SK-N-SH (cell line): ENCODE data around the gene TBC1D9B. TPM values are rescaled to one million over a fixed set of nuclear protein-coding genes. Genes with fewer than 3 reads are reported as not detected.

Experiments used
- CTCF ChIA-PET: fragments of 300-600, 350-600 bp; formaldehyde crosslinking; extraction: SDS; loops from one replicate; lab custom pipeline; 2021; lab: Yijun Ruan, JAX
- POLR2A ChIA-PET: fragments of 350-600 bp; sonication (Branson Sonifier 250); formaldehyde crosslinking; extraction: SDS; loops from one replicate; lab custom pipeline; 2020; ENCODE audit warnings: antibody characterized with exemption, inconsistent platforms; lab: Yijun Ruan, JAX
- DNase-seq: peaks from one replicate; pipeline ENCODE4 v3.0.0; 2012
- H2AFZ ChIP-seq: fragments of 200-600 bp; sonication (generic); 2 replicates; pipeline ENCODE4 v1.8.1; 2016; ENCODE audit warnings: antibody characterized with exemption, mild to moderate bottlenecking, low read depth
- H3F3A ChIP-seq: fragments of 200-600 bp; sonication (generic); replicated peaks from 2 replicates; pipeline ENCODE3; 2016; ENCODE audit warnings: antibody characterized with exemption, mild to moderate bottlenecking; ENCODE audit not compliant: insufficient read depth
- H3K27ac ChIP-seq, 2 experiments: fragments of 200-500 bp in 1 of 2; fragments of 200-600 bp in 1 of 2; sonication (Bioruptor generic) in 1 of 2; sonication (generic), shearing (Covaris generic) in 1 of 2; 2 replicates each; pipeline versions ENCODE4 v1.5.1 to v1.6.1; 2014 to 2016; ENCODE audit warnings: low read depth in 2 of 2, inconsistent platforms in 1 of 2, low read length in 1 of 2, mild to moderate bottlenecking in 1 of 2, mixed read lengths in 1 of 2
- H3K27me3 ChIP-seq: fragments of 200-600 bp; sonication (generic), shearing (Covaris generic); 2 replicates; pipeline ENCODE4 v1.6.1; 2016; ENCODE audit warnings: mixed run types; ENCODE audit not compliant: insufficient read depth
- H3K36me3 ChIP-seq, 2 experiments: fragments of 200-500 bp in 1 of 2; fragments of 200-600 bp in 1 of 2; sonication (Bioruptor generic) in 1 of 2; sonication (generic) in 1 of 2; replicated peaks in 1 of 2; 2 replicates each; pipeline versions ENCODE3 to v1.5.1; 2014 to 2016; ENCODE audit warnings: low read length in 1 of 2, mild to moderate bottlenecking in 1 of 2; ENCODE audit not compliant: insufficient read depth in 2 of 2, control insufficient read depth in 1 of 2
- H3K4me1 ChIP-seq, 2 experiments: fragments of 200-500 bp in 1 of 2; fragments of 200-600 bp in 1 of 2; sonication (Bioruptor generic) in 1 of 2; sonication (generic), shearing (Covaris generic) in 1 of 2; 2 replicates each; pipeline versions ENCODE4 v1.5.1 to v1.6.1; 2014 to 2016; ENCODE audit warnings: low read depth in 1 of 2, low read length in 1 of 2, mixed run types in 1 of 2; ENCODE audit not compliant: insufficient read depth in 2 of 2, control insufficient read depth in 1 of 2
- H3K4me2 ChIP-seq: fragments of 200-600 bp; sonication (generic), shearing (Covaris generic); 2 replicates; pipeline ENCODE4 v1.6.1; 2017; ENCODE audit warnings: mixed run types
- H3K4me3 ChIP-seq, 2 experiments: fragments of 200-500 bp in 1 of 2; fragments of 200-600 bp in 1 of 2; sonication (Bioruptor generic) in 1 of 2; sonication (generic), shearing (Covaris generic) in 1 of 2; 2 replicates each; pipeline versions ENCODE4 v1.5.1 to v1.8.1; 2014 to 2016; ENCODE audit warnings: low read depth in 2 of 2, inconsistent platforms in 1 of 2, low read length in 1 of 2, mild to moderate bottlenecking in 1 of 2, mixed read lengths in 1 of 2, moderate library complexity in 1 of 2
- H3K79me2 ChIP-seq: fragments of 200-600 bp; sonication (generic); 2 replicates; pipeline ENCODE4 v1.8.1; 2017; ENCODE audit warnings: mild to moderate bottlenecking; ENCODE audit not compliant: insufficient read depth
- H3K9ac ChIP-seq: fragments of 200-600 bp; sonication (generic); 2 replicates; pipeline ENCODE4 v1.6.1; 2017; ENCODE audit warnings: mixed run types
- H3K9me2 ChIP-seq: fragments of 200-600 bp; sonication (generic); 2 replicates; pipeline ENCODE4 v1.6.1; 2017; ENCODE audit warnings: mixed run types
- H3K9me3 ChIP-seq: fragments of 200-600 bp; sonication (generic); 2 replicates; pipeline ENCODE4 v1.6.1; 2017; ENCODE audit warnings: mixed run types, mild to moderate bottlenecking, moderate library complexity
- H4K20me1 ChIP-seq: fragments of 200-600 bp; sonication (generic); 2 replicates; pipeline ENCODE4 v1.6.1; 2017; ENCODE audit warnings: mild to moderate bottlenecking, mixed run types; ENCODE audit not compliant: insufficient read depth
- CHD2 ChIP-seq: fragments of 150-350 bp; IDR thresholded peaks from 2 replicates; pipeline ENCODE4 v1.6.1; 2018; ENCODE audit warnings: low read length; ENCODE audit not compliant: partially characterized antibody
- EP300 ChIP-seq, 2 experiments: IDR thresholded peaks; 2 replicates each; pipeline versions ENCODE4 v1.4.0 to v1.6.1; 2012; ENCODE audit warnings: borderline replicate concordance in 1 of 2, low read depth in 1 of 2, low read length in 1 of 2
- IRF3 ChIP-seq: fragments of 150-350 bp; IDR thresholded peaks from 2 replicates; pipeline ENCODE4 v1.6.1; 2016; ENCODE audit warnings: mild to moderate bottlenecking, low read depth, low read length
- MXI1 ChIP-seq: IDR thresholded peaks from 2 replicates; pipeline ENCODE4 v1.6.1; 2012; ENCODE audit warnings: mild to moderate bottlenecking, low read depth, low read length, improper control_type of control experiment
- NFIC ChIP-seq: IDR thresholded peaks from 2 replicates; pipeline ENCODE4 v1.4.0; 2012; ENCODE audit warnings: borderline replicate concordance
- PBX3 ChIP-seq: IDR thresholded peaks from 2 replicates; pipeline ENCODE4; 2012
- RAD21 ChIP-seq: IDR thresholded peaks from 2 replicates; pipeline ENCODE4 v1.6.1; 2012; ENCODE audit warnings: mild to moderate bottlenecking, low read length
- RCOR1 ChIP-seq: fragments of 150-350 bp; IDR thresholded peaks from 2 replicates; pipeline ENCODE4 v1.6.1; 2017; ENCODE audit warnings: antibody characterized with exemption, low read length
- RFX5 ChIP-seq: IDR thresholded peaks from 2 replicates; pipeline ENCODE4 v1.6.1; 2012; ENCODE audit warnings: mild to moderate bottlenecking, improper control_type of control experiment, low read length
- RXRA ChIP-seq: IDR thresholded peaks from 2 replicates; pipeline ENCODE4 v1.4.0; 2012; ENCODE audit warnings: low read depth, mild to moderate bottlenecking, borderline replicate concordance
- SIN3A ChIP-seq: IDR thresholded peaks from 2 replicates; pipeline ENCODE4 v1.6.1; 2012; ENCODE audit warnings: low read depth, mild to moderate bottlenecking, low read length, moderate library complexity, borderline replicate concordance
- TAF1 ChIP-seq: IDR thresholded peaks from 2 replicates; pipeline ENCODE4 v1.6.1; 2012; ENCODE audit warnings: low read depth, mild to moderate bottlenecking, low read length, moderate library complexity, borderline replicate concordance
- TCF12 ChIP-seq: IDR thresholded peaks from 2 replicates; pipeline ENCODE4 v1.4.0; 2012
- TEAD4 ChIP-seq: IDR thresholded peaks from 2 replicates; pipeline ENCODE4 v1.4.0; 2012; ENCODE audit warnings: mild to moderate bottlenecking, borderline replicate concordance; ENCODE audit not compliant: insufficient read depth
- USF1 ChIP-seq: IDR thresholded peaks from 2 replicates; pipeline ENCODE4 v1.4.0; 2012; ENCODE audit warnings: low read depth, borderline replicate concordance
- USF2 ChIP-seq: fragments of 150-350 bp; IDR thresholded peaks from 2 replicates; pipeline ENCODE4 v1.6.1; 2017; ENCODE audit warnings: antibody characterized with exemption, low read length, low read depth, borderline replicate concordance
- ZBTB33 ChIP-seq: IDR thresholded peaks from 2 replicates; pipeline ENCODE4 v1.4.0; 2012; ENCODE audit warnings: low read depth, borderline replicate concordance
- WGBS: methylation state at CpG from one replicate; pipeline ENCODE4 v1.1.6; 2017; ENCODE audit warnings: low lambda C conversion rate; 5-methylcytosine and 5-hydroxymethylcytosine counted together
- polyA plus RNA-seq, 3 experiments: library from polyadenylated mRNA; depleted of rRNA; stranded (reverse); fragments of >200 nt; gene quantifications; 2 replicates each; pipeline ENCODE4 v1.2.3, GENCODE V29; 2012

The TBC1D9B gene
- polyA plus RNA-seq, 1 of the 3 experiments (the other 2 are of a cell fraction), result 75.6 TPM

- Histone ChIP-seq H3K9me2 (no peaks in the 10 kb centered on the region), H3K4me3 (no peak overlapping the region), H3K27ac (no peak overlapping the region), H3K9ac (no peak overlapping the region), H3K4me1 (no peaks in the 10 kb centered on the region; a peak in 1 of 4 replicates), H3K79me2 (peaks cover 22% of the 10 kb centered on the region), H4K20me1 (peaks cover 44% of the 10 kb centered on the region), H3K27me3 (no peaks in the 10 kb centered on the region), H3F3A (peaks cover 52% of the 10 kb centered on the region), H3K4me2 (no peak overlapping the region), H3K9me3 (no peaks in the 10 kb centered on the region), H3K36me3 (peaks cover 66 to 72% of the 10 kb centered on the region in 2 experiments), H2AFZ (no peak overlapping the region)
- WGBS, result 100% methylated on average over 2 of the region's 3 CpGs
- no peak for DNase-seq
- ChIA-PET CTCF (no interaction called here), POLR2A (no interaction called here)
- TF ChIP-seq MXI1 (no peak), TEAD4 (no peak), TCF12 (no peak), EP300 (IDR thresholded peaks at IDR 0.05; ENCODE audit: borderline replicate concordance in 1 of 2, low read depth in 1 of 2, low read length in 1 of 2) (no peak), SIN3A (no peak), RXRA (no peak), USF2 (no peak), PBX3 (no peak), NFIC (no peak), RCOR1 (no peak), RAD21 (no peak)
These were observed 74.0 kb downstream of the TBC1D9B start for GRCh38 chr5:179833709-179834070.

- 87% methylated on average over 16 of the region's 23 CpGs for WGBS
- H3K9me2 ChIP-seq, result no peaks in the 10 kb centered on the region
- H3F3A ChIP-seq, result peaks cover 56% of the 10 kb centered on the region
- H2AFZ ChIP-seq, result no peak overlapping the region
- H3K4me2 ChIP-seq, result no peak overlapping the region
- ChIA-PET POLR2A (interaction anchor here (0.6 to 1.1 kb wide), 2 partner anchors 8 to 45 kb away, joined by 3 to 4 read pairs; no protein-coding TSS in a partner anchor), CTCF (interaction anchor here (1.4 kb wide), 1 partner anchor 31 kb away, joined by 4 read pairs; no protein-coding TSS in a partner anchor)
- H3K4me1 ChIP-seq, result no peaks in the 10 kb centered on the region; a peak in 1 of 4 replicates
- H4K20me1 ChIP-seq, result peaks cover 47% of the 10 kb centered on the region
- no peaks in the 10 kb centered on the region for H3K27me3 ChIP-seq
- no peak overlapping the region for H3K9ac ChIP-seq
- H3K27ac ChIP-seq, result no peak overlapping the region
- H3K79me2 ChIP-seq, result peaks cover 27% of the 10 kb centered on the region
- H3K36me3 ChIP-seq, result peaks cover 69 to 77% of the 10 kb centered on the region in 2 experiments
- DNase-seq, result no peak
- no peaks in the 10 kb centered on the region for H3K9me3 ChIP-seq
- no peak overlapping the region for H3K4me3 ChIP-seq
- no peak for TF ChIP-seq ZBTB33
- TF ChIP-seq USF1, result no peak
- no peak for TF ChIP-seq CHD2
- no peak for TF ChIP-seq RXRA
- no peak for TF ChIP-seq PBX3
- TF ChIP-seq SIN3A, result no peak
- TF ChIP-seq RFX5, result no peak
- TF ChIP-seq IRF3, result no peak
- no peak for TF ChIP-seq TAF1
These were observed 74.5 kb downstream of the TBC1D9B start for GRCh38 chr5:179833056-179833708.
